H9 (cell line): ENCODE results near the gene PPHLN1. TPM values are rescaled to one million over a fixed set of nuclear protein-coding genes. Genes with fewer than 3 reads are reported as not detected.

Experiments used
- DNase-seq: peaks from one replicate; pipeline ENCODE4 v3.0.0-alpha.2; 2017
- H2AFZ ChIP-seq: one replicate; pipeline ENCODE4 v1.6.1; 2013; ENCODE audit warnings: mild to moderate bottlenecking, low read length, control low read depth, moderate library complexity
- H2AK5ac ChIP-seq: 2 replicates; pipeline ENCODE4 v1.6.1; 2013; ENCODE audit warnings: low read length, control low read depth, mixed read lengths; ENCODE audit not compliant: insufficient read length
- H2BK120ac ChIP-seq: one replicate; pipeline ENCODE4 v1.6.1; 2013; ENCODE audit warnings: low read depth, mild to moderate bottlenecking, low read length, control low read depth, inconsistent platforms; ENCODE audit not compliant: poor library complexity, severe bottlenecking
- H2BK12ac ChIP-seq: 2 replicates; pipeline ENCODE4 v1.6.1; 2013; ENCODE audit warnings: low read length, control low read depth, mixed read lengths, low read depth; ENCODE audit not compliant: insufficient read length
- H2BK15ac ChIP-seq: 2 replicates; pipeline ENCODE4 v1.6.1; 2013; ENCODE audit warnings: low read depth, low read length, control low read depth
- H2BK20ac ChIP-seq: one replicate; pipeline ENCODE4 v1.6.1; 2013; ENCODE audit warnings: low read depth, mild to moderate bottlenecking, low read length, control low read depth, inconsistent platforms; ENCODE audit not compliant: poor library complexity, severe bottlenecking
- H2BK5ac ChIP-seq: 2 replicates; pipeline ENCODE4 v1.6.1; 2013; ENCODE audit warnings: low read length, control low read depth, mixed read lengths; ENCODE audit not compliant: insufficient read length
- H3K14ac ChIP-seq: 2 replicates; pipeline ENCODE4 v1.6.1; 2013; ENCODE audit warnings: low read length, control low read depth; ENCODE audit not compliant: insufficient read depth
- H3K18ac ChIP-seq: 2 replicates; pipeline ENCODE4 v1.6.1; 2013; ENCODE audit warnings: low read depth, mild to moderate bottlenecking, mixed read lengths, low read length, control low read depth; ENCODE audit not compliant: insufficient read length
- H3K23ac ChIP-seq: 2 replicates; pipeline ENCODE4 v1.6.1; 2013; ENCODE audit warnings: low read length, control low read depth, mixed read lengths, low read depth; ENCODE audit not compliant: insufficient read length
- H3K23me2 ChIP-seq: 2 replicates; pipeline ENCODE4 v1.6.1; 2013; ENCODE audit warnings: low read depth, mild to moderate bottlenecking, mixed read lengths, low read length, control low read depth; ENCODE audit not compliant: insufficient read length, poor library complexity, severe bottlenecking
- H3K27ac ChIP-seq: 2 replicates; pipeline ENCODE4 v1.5.1; 2013; ENCODE audit warnings: low read length, control low read depth, mixed read lengths, low read depth; ENCODE audit not compliant: insufficient read length
- H3K27me3 ChIP-seq: 2 replicates; pipeline ENCODE4 v1.6.1; 2013; ENCODE audit warnings: low read length, control low read depth, inconsistent platforms; ENCODE audit not compliant: insufficient read depth
- H3K4ac ChIP-seq: 2 replicates; pipeline ENCODE4 v1.6.1; 2013; ENCODE audit warnings: low read depth, mild to moderate bottlenecking, control low read depth, inconsistent platforms, low read length, moderate library complexity
- H3K4me1 ChIP-seq: 2 replicates; pipeline ENCODE4 v1.6.1; 2013; ENCODE audit warnings: low read length, control low read depth, inconsistent platforms; ENCODE audit not compliant: insufficient read depth
- H3K4me2 ChIP-seq: 2 replicates; pipeline ENCODE4 v1.6.1; 2013; ENCODE audit warnings: low read length, control low read depth, mixed read lengths; ENCODE audit not compliant: insufficient read length, insufficient read depth
- H3K56ac ChIP-seq: 2 replicates; pipeline ENCODE4 v1.6.1; 2013; ENCODE audit warnings: low read depth, mild to moderate bottlenecking, mixed read lengths, low read length, control low read depth; ENCODE audit not compliant: insufficient read length
- H3K79me1 ChIP-seq: 2 replicates; pipeline ENCODE4 v1.6.1; 2013; ENCODE audit warnings: low read depth, mild to moderate bottlenecking, moderate library complexity, low read length, control low read depth, inconsistent platforms; ENCODE audit not compliant: insufficient read depth, poor library complexity, severe bottlenecking
- H3K79me2 ChIP-seq: 2 replicates; pipeline ENCODE4 v1.6.1; 2013; ENCODE audit warnings: low read length, control low read depth, inconsistent platforms; ENCODE audit not compliant: insufficient read depth
- H3K9ac ChIP-seq: 2 replicates; pipeline ENCODE4 v1.6.1; 2013; ENCODE audit warnings: low read length, control low read depth, mixed read lengths; ENCODE audit not compliant: insufficient read length; ENCODE audit errors: extremely low read depth
- H3K9me3 ChIP-seq: one replicate; pipeline ENCODE4 v1.6.1; 2013; ENCODE audit warnings: low read depth, low read length, inconsistent platforms; ENCODE audit not compliant: control insufficient read depth
- H3T11ph ChIP-seq: one replicate; pipeline ENCODE4 v1.6.1; 2013; ENCODE audit warnings: mild to moderate bottlenecking, low read length, control low read depth, inconsistent platforms
- H4K20me1 ChIP-seq: one replicate; pipeline ENCODE4 v1.6.1; 2013; ENCODE audit not compliant: control insufficient read depth, insufficient read length, insufficient read depth
- H4K5ac ChIP-seq: 2 replicates; pipeline ENCODE4 v1.6.1; 2013; ENCODE audit warnings: low read depth, mild to moderate bottlenecking, mixed read lengths, low read length, control low read depth; ENCODE audit not compliant: insufficient read length
- H4K8ac ChIP-seq: replicated peaks from 2 replicates; pipeline ENCODE4 v1.6.1; 2013; ENCODE audit warnings: low read length, control low read depth, mixed read lengths, low read depth; ENCODE audit not compliant: insufficient read length
- H4K91ac ChIP-seq: 2 replicates; pipeline ENCODE4 v1.6.1; 2013; ENCODE audit warnings: low read depth, mild to moderate bottlenecking, moderate library complexity, mixed read lengths, low read length, control low read depth; ENCODE audit not compliant: insufficient read length
- H3K27ac Mint-ChIP-seq, 3 experiments: 2 replicates in 2 of 3; 3 replicates in 1 of 3; pipeline ENCODE4 v1.8.0; 2020 to 2021; ENCODE audit warnings: mixed read lengths in 3 of 3, mild to moderate bottlenecking in 1 of 3, moderate library complexity in 1 of 3
- H3K27me3 Mint-ChIP-seq: 2 replicates; pipeline ENCODE4 v1.8.0; 2021; ENCODE audit warnings: low read depth, mild to moderate bottlenecking, moderate library complexity, mixed read lengths
- H3K36me3 Mint-ChIP-seq, 3 experiments: 2 replicates in 2 of 3; 3 replicates in 1 of 3; pipeline ENCODE4 v1.8.0; 2020 to 2021; ENCODE audit warnings: low read depth in 3 of 3, mixed read lengths in 3 of 3; ENCODE audit not compliant: insufficient read depth in 1 of 3
- H3K4me1 Mint-ChIP-seq, 2 experiments: 2 replicates each; pipeline ENCODE4 v1.8.0; 2020; ENCODE audit warnings: mixed read lengths in 2 of 2
- H3K4me3 Mint-ChIP-seq, 2 experiments: 2 replicates in 1 of 2; 3 replicates in 1 of 2; pipeline ENCODE4 v1.8.0; 2020 to 2021; ENCODE audit warnings: mild to moderate bottlenecking in 2 of 2, mixed read lengths in 2 of 2, moderate library complexity in 1 of 2
- H3K9me3 Mint-ChIP-seq, 2 experiments: 2 replicates in 1 of 2; 3 replicates in 1 of 2; pipeline ENCODE4 v1.8.0; 2020; ENCODE audit warnings: mild to moderate bottlenecking in 2 of 2, mixed read lengths in 2 of 2, moderate library complexity in 1 of 2
- WGBS: extraction: QIAGEN DNeasy Blood & Tissue Kit; methylation state at CpG from one replicate; pipeline ENCODE4 v1.1.7; 2013; ENCODE audit warnings: missing lambda C conversion rate, low lambda C conversion rate, mixed read lengths; ENCODE audit not compliant: insufficient read length; ENCODE audit errors: extremely low coverage; 5-methylcytosine and 5-hydroxymethylcytosine counted together
- total RNA-seq: library from RNA; stranded (reverse); gene quantifications from 2 replicates; pipeline ENCODE4 v1.2.1, GENCODE V29; 2021
- TF ChIP-seq, protein P1 (sequence below): fragments of 200-600 bp; sonication (generic); conservative IDR thresholded peaks from 3 replicates; pipeline ENCODE4 v1.8.0; 2021; ENCODE audit warnings: antibody characterized with exemption, mild to moderate bottlenecking

The PPHLN1 gene
- total RNA-seq, 1 experiment from 2014 or later = 66.2 TPM

DNA sequence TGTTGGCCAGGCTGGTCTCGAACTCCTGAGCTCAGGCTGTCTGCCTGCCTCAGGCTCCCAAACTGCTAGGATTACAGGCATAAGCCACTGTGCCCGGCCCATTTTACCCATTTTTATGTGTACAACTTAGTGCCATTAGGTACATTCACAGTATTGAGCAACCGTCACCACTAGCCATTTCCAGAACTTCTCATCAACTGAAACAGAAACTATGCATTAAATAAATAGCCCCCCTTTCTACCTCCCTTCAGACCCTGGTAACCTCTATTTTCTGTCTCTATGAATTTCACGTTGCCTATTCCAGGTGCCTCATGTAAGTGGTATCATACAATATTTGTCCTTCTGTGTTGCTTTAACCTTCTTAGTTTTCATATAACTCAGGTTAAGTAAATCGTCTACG is 16.0 kb upstream of the PPHLN1 start:
- Mint-ChIP-seq H3K36me3 (peaks cover 0 to 13% (median 12%) of the 10 kb centered on the region in 3 experiments; a peak in 4 of 7 replicates), H3K27me3 (no peaks in the 10 kb centered on the region), H3K4me1 (no peaks in the 10 kb centered on the region), H3K9me3 (no peaks in the 10 kb centered on the region), H3K4me3 (no peak overlapping the region), H3K27ac (no peak overlapping the region)
- H2BK5ac ChIP-seq = no peak overlapping the region
- H3K14ac ChIP-seq = no peak overlapping the region
- no peak overlapping the region for H3K9ac ChIP-seq
- no peak overlapping the region for H2BK120ac ChIP-seq
- H3K27ac ChIP-seq = no peak overlapping the region
- no peak overlapping the region for H2AFZ ChIP-seq
- no peak for DNase-seq
- H3K4ac ChIP-seq = no peak overlapping the region
- H4K91ac ChIP-seq = no peak overlapping the region
- H4K5ac ChIP-seq = no peak overlapping the region
- H3K23ac ChIP-seq = no peak overlapping the region
- no peak overlapping the region for H3T11ph ChIP-seq
- H4K8ac ChIP-seq = no peak overlapping the region
- H3K79me1 ChIP-seq = no peaks in the 10 kb centered on the region
- no peak overlapping the region for H2AK5ac ChIP-seq
- no peaks in the 10 kb centered on the region for H3K4me1 ChIP-seq
- no peak overlapping the region for H3K56ac ChIP-seq
- no peaks in the 10 kb centered on the region for H3K23me2 ChIP-seq
- H3K18ac ChIP-seq = no peak overlapping the region
- no peak overlapping the region for H2BK15ac ChIP-seq
- H4K20me1 ChIP-seq = no peaks in the 10 kb centered on the region
- TF ChIP-seq, protein P1, sequence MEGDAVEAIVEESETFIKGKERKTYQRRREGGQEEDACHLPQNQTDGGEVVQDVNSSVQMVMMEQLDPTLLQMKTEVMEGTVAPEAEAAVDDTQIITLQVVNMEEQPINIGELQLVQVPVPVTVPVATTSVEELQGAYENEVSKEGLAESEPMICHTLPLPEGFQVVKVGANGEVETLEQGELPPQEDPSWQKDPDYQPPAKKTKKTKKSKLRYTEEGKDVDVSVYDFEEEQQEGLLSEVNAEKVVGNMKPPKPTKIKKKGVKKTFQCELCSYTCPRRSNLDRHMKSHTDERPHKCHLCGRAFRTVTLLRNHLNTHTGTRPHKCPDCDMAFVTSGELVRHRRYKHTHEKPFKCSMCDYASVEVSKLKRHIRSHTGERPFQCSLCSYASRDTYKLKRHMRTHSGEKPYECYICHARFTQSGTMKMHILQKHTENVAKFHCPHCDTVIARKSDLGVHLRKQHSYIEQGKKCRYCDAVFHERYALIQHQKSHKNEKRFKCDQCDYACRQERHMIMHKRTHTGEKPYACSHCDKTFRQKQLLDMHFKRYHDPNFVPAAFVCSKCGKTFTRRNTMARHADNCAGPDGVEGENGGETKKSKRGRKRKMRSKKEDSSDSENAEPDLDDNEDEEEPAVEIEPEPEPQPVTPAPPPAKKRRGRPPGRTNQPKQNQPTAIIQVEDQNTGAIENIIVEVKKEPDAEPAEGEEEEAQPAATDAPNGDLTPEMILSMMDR = no peak
- no CpG with 5 or more reads among the region's 6 CpGs for WGBS
- no peak overlapping the region for H3K4me2 ChIP-seq
- no peaks in the 10 kb centered on the region for H3K27me3 ChIP-seq
- H2BK20ac ChIP-seq = no peak overlapping the region
- H3K9me3 ChIP-seq = no peaks in the 10 kb centered on the region
- no peaks in the 10 kb centered on the region for H3K79me2 ChIP-seq
- H2BK12ac ChIP-seq = no peak overlapping the region
